GM19455 (cell line): ENCODE data around the gene IDH3A.

Experiments used
- ATAC-seq: cut with Tn5 transposase; IDR thresholded peaks from one replicate; pipeline ENCODE4 v1.9.1; 2021; ENCODE audit not compliant: unreplicated experiment

IDH3A gene

GRCh38 chr15:78201281-78202190 lies 52.4 kb downstream of the IDH3A start:
- ATAC-seq, result no peak

- ATAC-seq, result no peak
Measured at GRCh38 chr15:78203346-78204225, 54.4 kb downstream of the IDH3A start.

GRCh38 chr15:78204351-78205309 lies 55.5 kb downstream of the IDH3A start:
- ATAC-seq, result no peak

GRCh38 chr15:78205337-78205736 lies 56.2 kb downstream of the IDH3A start:
- no peak for ATAC-seq

- no peak for ATAC-seq
Measured at GRCh38 chr15:78205856-78206255, 56.7 kb downstream of the IDH3A start.

GRCh38 chr15:78206326-78207109 lies 57.4 kb downstream of the IDH3A start:
- ATAC-seq, result no peak

- no peak for ATAC-seq
Measured at GRCh38 chr15:78207110-78207458, 57.9 kb downstream of the IDH3A start.

- no peak for ATAC-seq
Measured at GRCh38 chr15:78207641-78208340, 58.6 kb downstream of the IDH3A start.

- no peak for ATAC-seq
Measured at GRCh38 chr15:78208341-78208844, 59.2 kb downstream of the IDH3A start.

- ATAC-seq, result no peak
Measured at GRCh38 chr15:78208887-78209645, 59.9 kb downstream of the IDH3A start.

- ATAC-seq, result no peak
Measured at GRCh38 chr15:78209646-78210348, 60.6 kb downstream of the IDH3A start.

- no peak for ATAC-seq
Measured at GRCh38 chr15:78210349-78210717, 61.2 kb downstream of the IDH3A start.

- ATAC-seq, result no peak
Measured at GRCh38 chr15:78211189-78211921, 62.2 kb downstream of the IDH3A start.

- ATAC-seq, result no peak
Measured at GRCh38 chr15:78212008-78212407, 62.8 kb downstream of the IDH3A start.

GRCh38 chr15:78212546-78213424 lies 63.6 kb downstream of the IDH3A start:
- ATAC-seq, result no peak

- ATAC-seq, result no peak
Measured at GRCh38 chr15:78213425-78213750, 64.2 kb downstream of the IDH3A start.
